Activated T-helper 9 cell treated with anti-CD3 and anti-CD28 coated beads, Interleukin-2, amount 50 U/mL, for 16 hours (primary cell): ENCODE measurements around the gene NUDT15.
"Not testable (repeated sequence)": the region's sequence is repeated elsewhere in the genome, so short reads cannot be mapped to it uniquely, and the experiment has no call there.

ENCODE experiments used
- DNase-seq: peaks from one replicate; pipeline ENCODE4 v3.0.0-alpha.2; 2020; ENCODE audit warnings: low read depth

Gene NUDT15

DNA sequence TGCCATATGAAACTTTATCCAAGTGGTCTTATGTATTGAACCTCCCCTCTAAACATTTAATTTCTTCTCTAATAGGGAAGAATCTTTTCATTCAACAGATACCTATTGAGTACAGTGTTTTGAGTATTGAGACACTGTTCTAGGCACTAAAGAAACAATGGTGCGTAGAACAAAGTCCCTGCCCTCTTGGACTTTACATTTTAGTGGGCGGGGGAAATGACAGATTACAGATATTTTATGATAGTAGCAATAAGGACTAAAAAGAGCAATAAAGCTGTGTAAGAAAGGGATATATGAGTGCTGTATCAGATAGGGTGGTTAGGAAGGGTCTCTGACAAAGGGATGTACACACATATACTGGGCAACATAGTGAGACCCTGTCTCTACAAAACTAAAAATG lies 5.4 kb downstream of the NUDT15 start:
- DNase-seq: no peak

DNA sequence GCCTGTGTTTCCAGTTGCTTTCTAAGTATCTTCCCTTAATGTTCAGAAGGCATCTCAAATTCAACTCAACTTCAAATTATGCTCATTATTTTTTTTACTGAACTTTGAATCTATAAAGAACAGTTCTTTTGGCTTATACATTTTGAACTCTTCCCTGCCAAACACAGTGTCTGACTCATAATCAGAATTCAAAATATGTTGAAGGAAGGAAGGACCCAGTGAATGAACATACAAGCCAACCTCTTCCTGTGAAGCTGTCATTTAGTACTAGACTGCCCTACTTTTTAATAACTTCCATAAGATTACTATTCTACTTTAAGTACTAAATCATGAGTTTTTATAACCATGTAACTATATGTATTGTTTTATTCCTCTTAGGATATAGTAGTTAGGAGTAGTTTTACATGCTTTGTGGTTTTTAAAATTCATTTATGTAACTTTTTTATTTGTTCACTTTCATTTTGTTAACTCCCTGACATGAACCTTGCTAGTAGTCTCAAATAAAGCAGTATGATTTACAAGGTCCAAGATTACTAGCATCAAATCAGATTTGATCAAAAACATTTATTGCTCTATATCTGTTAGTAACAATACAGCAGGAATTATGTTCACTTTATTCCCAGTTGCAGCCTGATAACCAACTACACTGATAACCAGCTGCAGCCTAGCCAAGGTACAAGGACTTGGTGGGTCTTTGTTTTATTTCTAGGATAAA lies 6.4 kb downstream of the NUDT15 start:
- DNase-seq: no peak

DNA sequence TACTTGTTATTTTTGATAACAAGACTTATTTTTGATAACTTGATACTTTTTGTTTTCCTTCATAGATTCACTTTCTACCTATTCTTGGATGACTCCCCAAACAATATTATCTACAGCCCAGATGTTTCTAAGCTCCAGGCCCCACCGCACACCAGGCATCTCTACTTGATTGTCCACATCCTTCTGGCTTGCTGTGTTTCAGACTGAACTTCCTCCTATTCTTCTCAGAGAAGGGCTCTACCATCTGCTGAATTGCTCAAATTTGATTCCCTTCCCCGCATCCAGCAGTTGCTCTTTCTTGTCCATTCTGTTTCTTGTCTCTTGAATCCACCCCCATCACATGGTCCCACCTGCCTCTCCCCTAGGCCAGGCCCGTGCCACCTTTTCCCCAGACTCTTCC lies 13.0 kb downstream of the NUDT15 start:
- DNase-seq: no peak

DNA sequence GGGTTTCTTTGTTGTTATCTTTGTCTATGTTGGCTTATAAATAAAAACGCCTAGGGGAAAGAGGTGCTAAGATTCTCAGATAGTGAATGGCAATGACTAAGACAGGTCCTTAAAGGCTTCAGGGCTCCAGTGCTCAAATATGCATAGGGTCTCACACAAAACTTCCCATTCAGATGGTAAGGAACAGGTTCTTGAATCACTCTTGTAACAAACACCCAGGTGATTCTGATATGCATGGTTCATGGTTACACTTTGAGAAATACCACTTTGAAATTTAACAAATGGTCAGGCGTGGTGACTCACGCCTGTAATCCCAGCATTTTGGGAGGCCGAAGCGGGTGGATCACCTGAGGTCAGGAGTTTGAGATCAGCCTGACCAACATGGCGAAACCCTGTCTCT lies 17.1 kb downstream of the NUDT15 start:
- no peak for DNase-seq

DNA sequence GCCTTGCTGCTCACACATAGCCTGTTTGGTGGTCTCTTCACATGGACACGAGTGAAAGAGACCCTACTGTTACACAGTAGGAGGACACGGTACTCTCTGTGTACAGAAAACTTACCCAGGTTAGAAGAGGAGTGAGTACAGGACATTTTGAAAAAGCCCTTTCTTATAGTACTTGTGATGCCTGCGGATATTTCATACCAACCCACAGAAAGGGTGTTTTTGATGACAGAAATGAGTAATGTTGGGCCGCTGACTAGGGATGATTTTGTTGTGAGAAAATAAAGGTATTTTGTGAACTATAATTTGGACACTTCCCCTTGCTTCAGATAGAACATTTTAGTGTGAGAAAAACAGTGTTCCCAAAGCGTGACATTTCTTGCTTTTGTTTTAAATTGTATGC lies 18.2 kb downstream of the NUDT15 start:
- DNase-seq: no peak

DNA sequence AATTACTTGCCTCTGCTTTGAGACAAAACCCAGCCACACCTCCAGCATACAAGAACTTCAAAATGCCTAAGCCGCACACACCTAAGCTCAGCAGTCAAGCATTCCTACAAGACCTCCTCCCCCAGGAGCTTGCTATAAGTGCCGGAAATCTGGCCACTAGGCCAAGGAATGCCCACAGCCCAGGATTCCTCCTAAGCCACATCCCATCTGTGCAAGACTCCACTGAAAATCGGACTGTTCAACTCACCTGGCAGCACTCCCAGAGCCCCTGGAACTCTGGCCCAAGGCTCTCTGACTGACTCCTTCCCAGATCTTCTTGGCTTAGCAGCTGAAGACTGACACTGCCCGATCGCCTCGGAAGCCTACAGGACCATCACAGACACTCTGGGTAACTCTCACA lies 21.0 kb downstream of the NUDT15 start:
- DNase-seq: not testable (repeated sequence)

DNA sequence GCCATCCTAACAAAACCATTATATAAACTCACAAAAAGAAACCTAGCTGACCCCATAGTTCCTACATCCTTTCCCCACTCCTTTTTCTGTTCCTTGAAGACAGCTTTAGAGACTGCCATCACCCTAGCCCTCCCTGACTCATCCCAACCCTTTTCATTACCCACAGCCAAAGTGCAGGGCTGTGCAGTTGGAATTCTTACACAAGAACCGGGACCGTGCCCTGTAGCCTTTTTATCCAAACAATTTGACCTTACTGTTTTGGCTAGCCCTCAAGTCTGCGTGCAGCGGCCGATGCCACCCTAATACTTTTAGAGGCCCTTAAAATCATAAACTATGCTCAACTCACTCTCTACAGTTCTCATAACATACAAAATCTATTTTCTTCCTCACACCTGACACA lies 22.4 kb downstream of the NUDT15 start:
- not testable (repeated sequence) for DNase-seq

DNA sequence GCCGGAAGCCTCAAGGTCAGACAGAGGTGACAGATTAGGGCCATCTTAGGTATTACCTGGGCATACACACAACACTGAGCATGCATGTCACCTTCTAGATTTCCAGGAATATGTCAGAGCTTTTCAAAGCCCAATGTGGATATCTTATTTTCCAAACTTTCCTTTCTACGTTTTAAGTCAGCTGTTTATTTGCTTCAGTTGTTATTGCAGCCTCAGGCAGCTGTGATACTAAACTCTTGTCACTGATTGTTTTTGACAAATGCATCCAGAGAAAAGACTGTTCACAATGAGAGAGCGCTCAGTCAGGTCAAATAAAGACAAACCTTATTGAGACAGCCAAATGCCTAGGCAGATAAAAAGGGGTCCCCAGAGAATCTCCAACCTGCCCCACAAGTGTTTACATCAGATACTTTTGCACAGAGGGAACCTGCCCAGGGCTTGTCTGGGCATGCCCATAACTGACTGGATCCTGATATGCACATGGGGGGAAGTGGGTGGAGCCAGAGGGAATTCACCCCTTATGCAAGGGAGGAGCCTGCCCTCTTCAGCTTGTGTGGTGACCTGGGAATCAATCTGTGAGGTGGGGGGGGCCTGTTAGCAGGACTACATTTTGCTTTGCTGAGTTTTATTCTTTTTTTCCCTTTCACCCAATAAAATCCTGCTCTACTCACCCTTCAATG lies 28.9 kb downstream of the NUDT15 start:
- DNase-seq: no peak

DNA sequence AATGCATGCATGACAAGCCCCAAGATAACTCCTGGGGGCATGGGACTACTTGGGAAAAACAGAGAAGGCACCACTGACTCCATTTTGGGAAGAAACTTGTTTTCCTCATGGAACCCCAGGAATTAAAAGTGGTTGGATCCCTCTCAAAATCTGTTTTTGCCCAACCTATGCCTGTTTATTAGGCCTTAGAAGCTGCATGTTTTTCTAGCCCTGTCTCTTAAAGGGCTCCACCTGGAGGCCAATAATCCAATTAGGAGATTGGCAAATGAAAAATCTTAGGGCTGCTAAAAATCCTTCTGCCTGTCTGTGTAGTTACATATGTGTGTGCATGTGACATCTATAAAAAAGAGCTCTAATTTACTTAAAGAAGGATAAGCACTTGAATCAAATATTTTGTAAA lies 30.5 kb downstream of the NUDT15 start:
- DNase-seq: no peak

DNA sequence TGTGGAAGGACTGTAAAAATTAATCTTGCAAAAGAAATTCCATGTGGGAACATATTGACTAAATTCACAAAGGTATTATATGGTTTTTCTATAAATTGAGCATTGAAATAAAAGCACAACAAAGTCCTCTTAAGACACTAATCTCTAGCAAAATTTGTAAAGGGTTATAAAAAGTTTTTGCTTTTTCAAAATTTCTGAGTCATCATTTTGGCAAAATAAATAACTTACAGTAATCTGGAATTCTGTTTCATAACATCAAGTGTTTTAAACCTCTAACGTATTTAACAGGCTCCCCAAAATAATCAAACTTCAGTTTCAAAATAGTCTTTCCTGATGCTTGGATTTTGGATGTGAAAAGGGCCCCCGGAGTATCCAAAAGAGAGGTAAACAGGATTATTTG lies 31.4 kb downstream of the NUDT15 start:
- DNase-seq: no peak

DNA sequence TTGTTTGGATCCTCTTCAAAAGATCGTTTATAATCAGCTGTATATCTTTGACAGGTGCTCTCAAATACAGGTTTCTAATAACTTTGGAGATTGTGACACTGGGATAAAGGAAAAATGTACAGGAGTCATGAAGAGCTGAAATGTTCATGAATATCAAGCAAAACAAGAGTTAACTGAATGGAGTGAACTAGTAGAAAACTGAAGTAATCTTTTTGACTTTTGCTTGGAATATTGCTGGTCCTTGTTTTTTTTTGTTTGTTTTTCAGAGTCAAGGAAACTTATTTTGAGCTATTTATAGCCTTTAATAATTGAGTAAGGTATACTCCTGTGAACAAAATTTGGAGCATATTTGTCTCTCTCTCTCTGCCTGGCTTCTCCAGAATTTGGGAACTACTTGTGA lies 32.0 kb downstream of the NUDT15 start:
- DNase-seq: no peak

DNA sequence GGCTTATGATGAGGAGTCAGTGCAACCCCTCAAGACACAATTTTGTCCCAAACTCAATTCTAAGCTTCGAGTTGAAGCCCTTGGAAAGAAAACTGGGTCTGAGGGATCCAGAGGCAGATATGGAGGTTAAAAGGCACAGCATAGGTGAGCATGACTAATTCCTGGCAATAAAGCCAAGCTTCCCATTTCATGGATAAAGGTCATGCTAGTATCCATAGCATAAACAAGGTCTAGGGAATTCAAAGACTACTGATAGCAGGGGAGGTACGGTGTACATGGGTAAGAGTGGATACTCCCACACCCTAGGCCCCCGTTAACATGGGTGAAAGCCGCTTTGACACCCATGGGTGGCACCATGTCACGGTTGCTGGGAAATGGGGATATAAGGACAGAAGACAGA lies 33.4 kb downstream of the NUDT15 start:
- DNase-seq: no peak

DNA sequence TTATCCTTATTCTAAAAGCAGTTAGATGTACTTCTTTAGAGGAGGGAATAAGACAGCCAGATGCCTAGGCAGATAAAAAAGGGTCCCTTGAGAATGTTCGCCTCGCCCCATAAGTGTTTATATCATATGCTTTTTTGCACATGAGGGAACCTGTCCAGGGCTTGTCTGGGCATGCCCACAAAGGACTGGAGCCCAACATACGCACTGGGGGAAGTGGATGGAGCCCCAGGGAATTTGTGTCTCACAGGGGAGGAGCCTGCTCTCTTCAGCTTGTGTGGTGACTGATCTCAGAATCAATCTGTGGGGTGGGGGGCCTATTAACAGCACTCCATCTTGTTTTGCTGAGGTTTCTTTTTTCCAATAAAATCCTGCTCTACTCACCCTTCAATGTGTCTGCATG lies 34.8 kb downstream of the NUDT15 start:
- no peak for DNase-seq

DNA sequence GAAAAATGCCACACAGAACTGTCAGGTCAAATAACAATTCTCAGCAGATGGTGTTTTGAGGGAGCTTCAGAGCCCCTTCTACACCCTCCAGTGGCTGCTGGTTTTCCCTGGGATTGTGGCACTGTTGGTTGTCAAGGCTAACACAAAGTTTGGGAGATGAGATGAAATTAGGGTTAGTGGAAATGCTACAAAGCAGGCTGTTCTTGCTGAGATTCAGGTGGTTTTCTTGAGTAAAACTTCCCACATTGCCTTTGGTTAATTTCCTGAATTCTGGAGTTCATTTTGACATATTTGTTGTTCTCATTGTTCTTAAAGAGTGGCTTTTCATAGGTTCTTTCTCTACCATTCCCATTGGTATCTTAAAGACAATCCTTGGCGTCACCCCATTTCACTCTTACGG lies 35.3 kb downstream of the NUDT15 start:
- no peak for DNase-seq

DNA sequence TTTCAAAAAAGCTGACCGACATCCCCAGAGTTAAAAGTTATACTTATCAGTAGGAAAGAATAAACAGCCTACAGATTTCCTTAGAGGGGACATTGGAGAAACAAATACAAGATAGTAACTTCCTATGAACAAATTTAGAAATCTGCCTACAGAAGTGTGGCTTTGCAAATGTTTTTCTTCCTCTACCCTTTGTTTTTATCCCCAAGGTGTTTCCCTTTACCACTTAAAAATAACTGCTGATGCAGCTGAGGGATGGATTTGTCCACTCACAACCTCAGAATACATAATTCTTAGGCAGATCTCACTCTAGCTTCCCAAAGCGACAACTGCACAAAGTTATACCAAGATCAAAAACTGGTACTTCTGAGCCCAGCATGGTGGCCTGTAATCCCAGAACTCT lies 36.5 kb downstream of the NUDT15 start:
- no peak for DNase-seq

DNA sequence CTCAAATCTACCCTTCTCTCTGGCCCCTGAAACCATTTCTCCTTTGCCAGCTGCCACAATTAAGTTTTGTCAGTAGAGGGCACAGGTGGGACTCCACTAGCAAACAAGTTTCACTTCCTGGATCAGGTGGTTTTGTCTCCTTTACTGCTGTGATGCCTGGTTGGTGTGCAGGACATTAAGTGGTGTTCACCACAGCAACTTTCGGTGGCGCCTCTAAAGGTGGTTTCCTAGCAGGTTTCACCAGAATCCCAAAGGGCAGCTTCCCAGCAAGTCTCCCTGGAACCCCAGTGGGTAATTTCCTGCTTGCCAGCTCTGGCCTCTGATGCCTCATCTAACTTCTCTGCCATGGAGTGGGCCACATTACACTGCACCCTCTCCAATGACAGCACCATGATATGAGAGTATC lies 40.7 kb downstream of the NUDT15 start:
- DNase-seq: no peak

DNA sequence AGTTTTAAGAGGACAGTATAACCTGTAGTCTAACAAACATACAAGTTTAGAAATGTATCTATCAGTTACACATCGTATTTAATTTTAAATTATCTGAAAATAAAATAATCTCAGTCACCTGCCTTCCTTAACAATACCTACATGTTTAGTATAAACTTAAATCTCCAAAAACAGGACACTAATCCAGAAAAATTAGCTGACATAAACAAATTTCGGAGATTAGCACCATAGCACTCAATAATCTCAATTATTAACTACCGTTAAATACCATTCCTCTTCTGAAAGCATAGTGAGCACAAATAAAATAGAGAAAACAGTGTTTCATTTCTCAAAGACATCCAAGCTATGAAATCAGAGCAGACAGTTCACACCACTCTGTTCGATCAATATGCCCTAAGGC lies 44.2 kb downstream of the NUDT15 start:
- no peak for DNase-seq

DNA sequence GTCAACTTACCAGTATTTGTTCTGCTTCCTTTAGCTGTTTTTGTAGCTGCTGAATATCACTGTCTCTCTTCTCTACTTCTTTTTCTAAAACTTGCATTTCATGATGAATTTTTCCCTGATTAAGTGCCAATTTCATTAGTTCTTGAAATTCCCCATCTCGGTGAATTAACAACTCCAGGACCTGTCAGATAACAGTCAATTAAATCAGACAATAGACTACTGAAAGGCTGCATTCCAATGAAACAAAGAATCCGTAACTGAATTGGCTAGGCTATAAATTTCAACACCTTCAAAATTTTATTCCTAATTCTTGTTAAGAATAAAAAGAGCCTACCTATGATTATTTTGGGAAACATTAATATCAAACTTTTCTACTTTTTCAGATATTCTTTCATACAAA lies 48.7 kb downstream of the NUDT15 start:
- no peak for DNase-seq

DNA sequence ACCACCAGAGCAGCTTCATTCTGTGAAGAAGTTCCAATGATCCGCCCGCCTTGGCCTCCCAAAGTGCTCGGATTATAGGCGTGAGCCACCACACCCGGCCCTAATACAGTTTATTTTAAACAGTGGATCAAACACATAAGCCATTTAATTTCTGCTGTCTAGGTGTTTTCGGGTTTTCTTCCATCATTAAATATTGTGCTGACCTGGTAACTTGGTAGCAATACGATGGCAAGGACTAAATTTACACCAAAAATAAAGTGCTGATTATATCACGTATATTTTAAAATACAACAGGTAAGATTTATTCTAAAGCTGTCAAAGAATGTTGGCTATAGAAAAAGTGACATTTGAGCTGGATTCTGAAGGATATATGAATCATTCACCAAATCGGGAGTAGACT lies 56.1 kb downstream of the NUDT15 start:
- DNase-seq: no peak

DNA sequence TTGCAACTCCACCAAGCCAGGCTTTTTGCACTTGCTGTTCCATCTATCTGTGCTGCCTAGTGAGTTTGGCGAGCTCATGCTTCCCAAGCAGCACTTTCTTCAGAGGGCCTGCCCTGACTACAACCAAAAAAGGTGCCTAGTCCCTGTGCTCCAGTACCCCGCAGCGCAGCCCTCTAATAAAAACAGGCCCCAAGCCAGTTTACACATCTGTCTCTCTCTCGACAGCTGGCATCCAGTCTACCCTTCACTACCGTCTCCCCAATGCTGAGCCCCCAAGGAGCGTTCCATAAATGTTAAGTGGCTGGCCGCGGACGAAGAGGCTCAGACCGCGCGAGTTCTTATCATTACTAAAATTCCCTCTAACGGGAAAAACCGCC lies 56.9 kb downstream of the NUDT15 start:
- no peak for DNase-seq

DNA sequence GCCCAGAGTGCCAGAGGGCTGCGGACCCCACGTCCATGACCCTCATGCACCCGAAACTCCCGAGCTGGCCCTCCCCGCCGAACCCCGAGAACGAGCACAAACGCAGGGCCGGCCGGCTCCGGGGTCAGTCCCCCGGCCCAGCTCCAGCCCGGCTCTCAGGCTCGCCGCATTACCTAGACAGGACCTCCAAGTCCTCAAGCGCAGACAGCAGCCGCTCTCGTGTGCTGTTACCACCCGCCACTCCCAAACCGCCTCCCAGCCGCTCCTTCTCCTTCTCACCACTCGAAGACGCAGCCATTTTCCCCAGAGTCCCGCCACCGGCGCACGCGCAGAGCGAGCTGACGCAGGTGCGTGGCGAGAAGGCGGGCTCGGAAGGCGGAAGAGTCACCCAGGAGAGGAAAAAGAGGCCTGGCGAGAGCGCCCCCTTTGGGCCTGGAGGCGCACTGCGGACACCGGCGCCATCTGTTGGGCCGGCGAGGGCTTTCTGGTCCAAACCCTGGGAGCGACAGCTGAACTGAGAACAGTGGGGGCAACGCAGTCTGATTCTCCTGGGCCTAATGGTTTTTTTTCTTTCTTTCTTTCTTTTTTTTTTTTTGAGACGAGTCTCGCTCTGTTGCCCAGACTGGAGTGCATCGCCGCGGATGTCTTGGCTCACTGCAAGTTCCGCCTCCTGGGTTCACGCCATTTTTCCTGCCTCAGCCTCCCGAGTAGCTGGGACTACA lies 57.4 kb downstream of the NUDT15 start, which contains the start of gene MED4:
Gene MED4, minus strand, starts transcription at position 324 of the 722 bp plus-strand sequence. Its CDS starts 26 bp downstream, at position 298.
- DNase-seq: peak; percentile 97

DNA sequence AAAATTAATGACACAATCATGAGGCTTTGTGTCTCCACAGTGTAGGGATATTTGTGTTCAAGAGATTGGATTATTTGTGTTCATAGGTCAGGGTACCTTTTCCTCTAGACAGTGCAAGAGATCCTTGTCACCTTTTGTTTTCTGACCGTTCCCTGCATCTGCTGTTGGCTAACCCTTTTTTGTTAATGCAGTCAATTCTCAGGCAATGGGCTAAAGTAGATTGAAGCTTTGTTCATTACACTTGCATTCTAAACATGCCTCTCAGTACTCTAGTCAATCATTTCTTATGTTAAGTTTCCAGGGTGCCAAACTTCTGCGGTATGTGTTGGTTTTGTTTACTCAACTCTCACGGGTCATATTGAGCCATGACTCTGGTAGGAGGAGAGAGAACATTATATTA lies 59.1 kb downstream of the NUDT15 start:
- no peak for DNase-seq
